GM19193 (cell line): ENCODE data around the gene ADGRG3.

Experiments used
- POLR2A ChIP-seq: IDR thresholded peaks from 4 replicates; pipeline ENCODE4 v1.6.1; 2011; ENCODE audit not compliant: insufficient read depth, insufficient read length; ENCODE audit errors: extremely low read depth

The ADGRG3 gene

GRCh38 chr16:57648581-57649442 lies 19.3 kb upstream of the ADGRG3 start:
- no peak for TF ChIP-seq POLR2A

GRCh38 chr16:57649443-57649751 lies 18.7 kb upstream of the ADGRG3 start:
- TF ChIP-seq POLR2A, result no peak

DNA sequence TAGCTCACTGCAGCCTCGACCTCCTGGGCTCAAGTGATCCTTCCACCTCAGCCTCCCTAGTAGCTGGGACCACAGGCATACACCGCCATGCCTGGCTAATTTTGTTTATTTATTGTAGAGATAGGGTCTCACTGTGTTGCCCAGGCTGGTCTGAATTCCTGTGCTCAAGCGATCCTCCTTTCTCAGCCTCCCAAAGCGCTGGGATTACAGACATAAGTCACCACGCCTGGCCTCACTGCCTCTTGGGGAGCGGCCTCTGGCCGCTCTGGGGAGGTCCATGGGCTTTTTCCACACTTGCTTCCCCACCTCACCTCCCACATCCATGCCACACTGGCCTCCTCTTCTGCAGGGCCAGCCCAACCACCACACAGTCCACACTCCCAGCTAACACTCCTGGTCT lies 18.3 kb upstream of the ADGRG3 start:
- no peak for TF ChIP-seq POLR2A

- TF ChIP-seq POLR2A, result no peak
These were observed 16.5 kb upstream of the ADGRG3 start for GRCh38 chr16:57651344-57652333.

DNA sequence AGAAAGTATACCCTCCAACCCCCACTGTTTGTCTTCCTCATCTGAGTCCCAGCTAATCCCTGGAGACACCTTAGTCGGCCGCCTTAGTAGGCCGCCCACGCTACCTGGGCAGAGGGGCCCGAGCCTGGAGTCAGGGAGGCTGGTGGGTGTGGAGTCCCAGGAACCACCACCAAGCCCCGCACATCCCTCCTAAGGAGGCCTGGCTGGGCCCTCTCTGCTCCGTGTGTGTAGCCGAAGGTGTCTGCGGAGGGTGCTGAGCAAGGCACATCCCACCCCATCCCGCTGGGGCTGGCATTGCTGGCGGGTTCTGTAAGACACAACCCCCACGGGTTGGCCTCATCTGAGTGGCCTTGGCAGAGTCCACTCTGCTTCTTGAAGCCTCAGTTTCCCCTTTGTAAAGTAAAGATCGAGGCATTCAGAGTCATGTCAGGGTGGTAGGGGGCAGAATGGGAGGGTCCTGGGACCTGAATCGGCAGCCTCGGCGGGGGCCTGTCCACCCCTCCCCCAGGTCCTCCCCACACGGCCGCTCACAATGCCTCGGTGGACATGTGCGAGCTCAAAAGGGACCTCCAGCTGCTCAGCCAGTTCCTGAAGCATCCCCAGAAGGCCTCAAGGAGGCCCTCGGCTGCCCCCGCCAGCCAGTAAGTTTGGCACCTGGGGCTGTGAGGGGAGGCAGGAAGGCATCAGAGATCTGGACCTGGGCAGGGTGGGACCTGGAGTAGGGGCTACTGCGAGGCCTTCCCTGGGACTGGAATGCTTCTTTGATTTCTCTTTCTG lies 15.2 kb upstream of the ADGRG3 start:
- no peak for TF ChIP-seq POLR2A

DNA sequence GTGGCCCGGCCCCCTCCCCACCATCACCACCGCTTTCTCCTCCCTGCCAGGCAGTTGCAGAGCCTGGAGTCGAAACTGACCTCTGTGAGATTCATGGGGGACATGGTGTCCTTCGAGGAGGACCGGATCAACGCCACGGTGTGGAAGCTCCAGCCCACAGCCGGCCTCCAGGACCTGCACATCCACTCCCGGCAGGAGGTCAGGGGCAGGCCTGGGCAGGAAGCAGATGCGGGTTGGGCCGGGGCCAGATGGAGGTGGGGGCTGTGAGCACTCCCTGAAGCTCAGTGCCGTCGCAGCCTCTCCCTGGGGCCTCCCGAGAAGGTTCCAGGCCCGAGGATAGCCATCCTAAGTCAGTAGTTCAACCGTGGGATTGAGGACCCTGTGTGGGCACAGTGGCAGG lies 14.2 kb upstream of the ADGRG3 start:
- no peak for TF ChIP-seq POLR2A

- no peak for TF ChIP-seq POLR2A
These were observed 11.7 kb upstream of the ADGRG3 start for GRCh38 chr16:57656342-57656955.

DNA sequence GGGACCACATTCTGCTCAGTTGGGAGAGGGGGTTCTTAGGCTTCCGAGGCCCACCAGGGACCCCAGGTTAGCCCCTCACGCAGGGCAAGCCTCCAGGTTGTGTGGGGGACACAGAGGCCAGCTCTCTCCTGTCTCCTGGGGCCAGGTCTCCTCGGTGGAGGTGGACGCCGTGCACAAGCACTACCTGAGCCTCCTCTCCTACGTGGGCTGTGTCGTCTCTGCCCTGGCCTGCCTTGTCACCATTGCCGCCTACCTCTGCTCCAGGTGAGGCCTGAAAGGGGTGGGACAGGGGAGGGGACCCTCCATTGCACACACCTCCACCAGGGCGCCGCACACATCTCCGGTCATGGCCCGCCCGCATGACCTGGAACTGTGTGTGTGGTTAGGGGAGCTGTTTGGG lies 10.9 kb upstream of the ADGRG3 start:
- no peak for TF ChIP-seq POLR2A

DNA sequence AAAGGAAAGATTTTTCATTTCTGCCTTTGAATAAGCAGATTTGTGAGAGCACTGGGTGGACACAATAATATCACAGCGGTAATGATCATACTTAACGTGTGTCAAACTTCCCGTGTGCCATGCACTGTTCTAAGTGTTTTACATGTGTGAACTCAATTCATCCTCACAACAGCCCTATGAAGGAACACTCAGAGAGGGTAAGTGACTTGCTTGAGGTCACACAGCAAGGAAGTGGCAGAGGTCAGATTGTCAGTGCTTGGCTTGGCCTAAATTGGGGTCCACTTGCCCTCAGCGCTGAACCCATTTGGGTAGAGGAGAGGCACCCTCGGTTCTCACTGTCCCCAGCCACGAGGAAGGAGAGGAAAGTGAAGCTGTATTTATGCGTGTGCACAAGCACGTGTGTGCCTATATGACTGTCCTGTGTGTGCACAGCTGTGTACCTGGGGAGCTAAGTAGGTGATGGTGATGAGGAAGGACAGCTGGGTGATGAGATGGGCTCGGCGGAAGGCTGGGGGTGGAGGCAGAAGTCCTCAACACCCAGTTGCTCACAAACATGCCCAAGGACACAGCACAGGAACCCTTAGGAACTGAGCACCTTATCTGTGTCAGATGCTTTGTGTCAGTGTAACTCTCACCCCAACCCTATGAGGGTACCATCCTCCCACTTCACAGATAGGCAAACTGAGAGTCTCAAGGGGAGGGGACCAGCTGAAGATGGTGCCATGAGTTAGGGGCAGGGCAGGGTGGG lies 9.8 kb upstream of the ADGRG3 start:
- no peak for TF ChIP-seq POLR2A

GRCh38 chr16:57658878-57659674 lies 9.0 kb upstream of the ADGRG3 start:
- no peak for TF ChIP-seq POLR2A

DNA sequence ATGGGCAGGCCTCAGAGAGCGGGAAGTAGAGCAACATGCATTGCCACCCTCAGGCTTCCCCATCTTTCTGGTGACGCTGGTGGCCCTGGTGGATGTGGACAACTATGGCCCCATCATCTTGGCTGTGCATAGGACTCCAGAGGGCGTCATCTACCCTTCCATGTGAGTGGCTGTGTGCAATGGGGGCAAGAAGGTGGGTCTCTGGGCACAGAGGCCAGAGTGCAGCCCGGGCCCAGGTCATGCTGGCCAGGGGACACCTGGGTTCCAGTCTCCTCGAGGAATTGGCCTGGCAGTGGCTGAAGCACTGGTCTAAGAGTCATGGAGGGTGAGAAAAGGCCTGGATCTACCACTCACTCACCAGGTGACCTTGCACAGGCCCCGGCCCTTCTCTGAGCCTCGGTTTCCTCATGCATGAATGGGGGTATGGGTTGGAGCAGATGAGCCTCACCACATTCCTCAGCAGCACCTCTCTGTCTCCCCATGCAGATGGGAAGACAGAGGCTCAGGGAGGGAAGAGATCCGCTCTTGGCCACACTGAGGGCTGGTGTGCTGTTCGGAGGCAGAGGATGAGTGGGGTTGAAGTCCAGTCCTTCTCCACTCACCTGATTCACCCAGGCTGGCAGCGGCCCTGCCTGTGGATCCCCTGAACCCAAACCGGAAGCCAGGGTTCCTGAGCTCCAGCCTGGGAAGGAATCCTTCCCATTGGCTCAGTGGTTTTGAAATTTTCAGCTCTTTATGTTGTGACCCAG lies 7.2 kb upstream of the ADGRG3 start:
- no peak for TF ChIP-seq POLR2A

DNA sequence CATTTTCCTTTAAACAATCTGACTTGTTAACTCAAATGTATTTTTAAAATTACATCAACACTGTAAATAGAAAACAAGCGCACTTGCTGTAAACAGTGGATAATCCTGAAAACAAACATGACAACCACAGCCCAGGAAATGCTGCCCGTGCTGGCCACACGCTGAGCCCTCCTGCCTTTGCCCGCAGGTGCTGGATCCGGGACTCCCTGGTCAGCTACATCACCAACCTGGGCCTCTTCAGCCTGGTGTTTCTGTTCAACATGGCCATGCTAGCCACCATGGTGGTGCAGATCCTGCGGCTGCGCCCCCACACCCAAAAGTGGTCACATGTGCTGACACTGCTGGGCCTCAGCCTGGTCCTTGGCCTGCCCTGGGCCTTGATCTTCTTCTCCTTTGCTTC lies 6.6 kb upstream of the ADGRG3 start:
- TF ChIP-seq POLR2A, result no peak

GRCh38 chr16:57661936-57662906 lies 5.9 kb upstream of the ADGRG3 start:
- no peak for TF ChIP-seq POLR2A
